GM15510 (cell line): Measurements from ENCODE around the gene TTC19.

ENCODE experiments used
- POLR2A ChIP-seq: IDR thresholded peaks from 3 replicates; pipeline ENCODE4 v1.6.1; 2011; ENCODE audit warnings: borderline replicate concordance; ENCODE audit not compliant: insufficient read length; ENCODE audit errors: extremely low read depth

Gene TTC19

DNA sequence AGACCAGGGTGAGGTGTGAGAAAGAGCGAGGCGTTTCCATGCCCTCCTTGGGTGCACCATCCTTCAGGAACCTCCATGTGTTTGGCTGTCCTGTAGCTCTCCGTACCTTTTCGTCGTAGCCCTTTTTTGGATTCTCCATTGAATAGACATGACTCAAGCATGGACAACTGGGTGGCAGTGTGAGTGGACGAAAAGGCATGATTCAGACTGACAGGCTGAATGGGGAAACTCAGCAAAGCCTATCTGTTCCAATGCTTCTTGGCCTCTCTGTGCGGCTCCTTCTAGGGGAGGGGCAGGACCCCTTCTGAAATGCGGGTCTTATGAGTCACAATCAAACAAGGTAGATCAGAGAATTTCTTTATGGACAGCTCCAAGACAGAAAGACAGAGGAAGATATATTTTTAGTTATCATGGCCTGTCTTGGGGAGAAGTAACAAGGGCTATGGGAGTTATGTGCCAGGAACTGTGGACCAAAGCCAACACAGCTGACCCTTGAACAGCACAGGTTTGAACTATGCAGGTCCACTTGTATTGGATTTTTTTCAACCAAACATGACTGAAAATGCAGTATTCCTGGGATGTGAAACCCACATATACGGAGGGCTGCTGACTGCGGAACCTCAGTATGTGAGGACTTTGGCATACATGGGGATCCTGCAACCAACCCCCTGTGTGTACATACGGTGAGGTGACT lies 31.8 kb upstream of the TTC19 start:
- no peak for TF ChIP-seq POLR2A

- TF ChIP-seq POLR2A = no peak
These were observed 30.2 kb upstream of the TTC19 start for GRCh38 chr17:15969463-15969862.

DNA sequence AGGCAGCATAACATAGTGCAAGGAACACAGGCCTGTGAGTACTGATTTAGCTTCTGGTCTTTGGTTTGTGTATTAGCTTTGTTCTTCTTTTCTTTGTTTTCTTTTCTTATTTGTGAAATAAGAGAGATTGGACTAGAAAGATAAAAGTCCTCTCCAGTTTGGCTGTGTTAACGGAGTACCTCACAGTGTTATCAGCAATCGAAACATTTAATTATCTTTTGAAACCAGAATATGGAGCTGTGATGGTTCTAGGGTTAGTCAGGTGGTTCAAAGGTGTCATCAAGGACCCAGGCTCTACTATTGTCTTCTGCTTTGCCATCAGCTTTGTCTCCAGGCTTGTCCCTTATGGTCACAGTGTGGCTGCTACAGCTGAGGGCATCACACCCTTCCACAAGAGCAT lies 29.1 kb upstream of the TTC19 start:
- no peak for TF ChIP-seq POLR2A

- no peak for TF ChIP-seq POLR2A
These were observed 28.4 kb upstream of the TTC19 start for GRCh38 chr17:15971098-15971678.

- no peak for TF ChIP-seq POLR2A
These were observed 27.7 kb upstream of the TTC19 start for GRCh38 chr17:15971882-15972281.

DNA sequence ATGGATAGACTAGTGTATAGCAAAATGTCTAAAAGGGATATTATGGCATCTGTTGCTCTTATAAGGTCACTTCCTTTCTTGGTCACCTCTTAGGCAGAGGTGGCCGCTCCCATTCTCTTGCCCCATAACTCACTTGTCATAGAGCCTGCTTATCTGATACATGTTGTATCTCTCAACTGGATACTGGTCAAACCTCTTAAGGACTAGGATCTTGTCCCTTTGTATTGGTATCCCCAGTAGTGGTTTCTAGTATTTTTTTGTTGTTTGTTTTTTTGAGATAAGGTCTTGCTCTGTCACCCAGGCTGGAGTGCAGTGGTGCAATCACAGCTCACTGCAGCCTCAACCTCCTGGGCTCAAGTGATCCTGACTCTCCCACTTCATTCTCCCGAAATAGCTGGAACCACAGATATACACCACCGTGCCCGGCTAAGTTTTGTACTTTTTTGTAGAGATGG lies 27.1 kb upstream of the TTC19 start:
- TF ChIP-seq POLR2A = no peak

DNA sequence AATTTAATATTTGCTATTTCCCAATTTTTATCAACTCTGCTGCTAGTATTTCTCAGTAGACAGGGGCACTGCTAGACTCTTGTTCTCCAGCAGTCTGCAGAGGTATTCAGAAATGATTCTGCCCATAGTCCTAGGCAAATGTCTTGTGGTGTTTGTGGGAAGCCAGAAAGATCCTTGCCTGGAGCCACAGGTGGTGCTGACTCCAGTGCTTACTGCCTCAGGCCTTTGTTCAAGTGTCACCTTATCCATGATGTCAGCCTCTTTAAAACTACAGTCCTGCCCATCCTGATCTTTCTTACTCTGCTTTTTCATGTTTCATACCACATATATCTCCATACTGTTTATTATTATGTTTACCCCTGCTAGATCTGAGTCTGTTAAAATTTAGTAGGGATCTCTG lies 26.6 kb upstream of the TTC19 start:
- no peak for TF ChIP-seq POLR2A

GRCh38 chr17:15973834-15974233 lies 25.8 kb upstream of the TTC19 start:
- TF ChIP-seq POLR2A = no peak

GRCh38 chr17:15977894-15978293 lies 21.7 kb upstream of the TTC19 start:
- no peak for TF ChIP-seq POLR2A

DNA sequence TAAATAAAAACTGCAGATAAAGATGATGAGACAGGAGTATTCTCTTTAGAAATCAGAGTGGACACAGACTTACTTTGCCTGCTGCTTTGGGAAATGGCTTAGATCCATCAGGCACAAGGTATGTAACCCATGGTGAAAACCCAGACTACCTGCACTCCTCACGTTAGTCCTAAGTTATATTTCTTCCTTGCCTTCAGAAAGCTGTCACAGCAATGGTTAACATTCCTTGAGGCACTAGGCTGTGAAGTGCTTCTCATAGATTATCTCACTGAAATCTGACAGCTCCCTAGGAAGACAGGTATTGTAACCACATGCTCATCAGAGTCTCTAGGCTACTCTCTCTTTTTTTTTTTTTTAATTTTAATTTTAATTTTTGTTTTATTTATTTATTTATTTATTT lies 21.0 kb upstream of the TTC19 start:
- no peak for TF ChIP-seq POLR2A

DNA sequence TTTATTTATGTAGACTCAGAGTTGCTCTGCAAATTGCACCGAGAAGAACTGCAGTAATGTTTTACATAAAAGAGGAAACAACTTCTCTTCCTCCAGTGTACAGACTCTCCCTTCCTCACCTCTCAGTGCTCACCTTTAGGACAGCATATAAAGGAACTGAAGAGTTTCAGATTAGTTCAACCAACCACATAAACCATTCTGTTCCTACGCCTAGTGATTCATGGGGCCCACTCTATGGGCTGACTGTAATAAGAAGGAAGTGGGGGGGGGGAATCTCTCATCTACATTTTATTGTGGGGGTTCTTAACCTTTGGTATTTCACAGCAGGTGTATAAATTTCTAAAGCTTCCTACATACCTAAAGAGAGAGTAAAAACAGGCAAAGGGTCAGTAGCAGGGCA lies 18.4 kb upstream of the TTC19 start:
- TF ChIP-seq POLR2A = no peak

DNA sequence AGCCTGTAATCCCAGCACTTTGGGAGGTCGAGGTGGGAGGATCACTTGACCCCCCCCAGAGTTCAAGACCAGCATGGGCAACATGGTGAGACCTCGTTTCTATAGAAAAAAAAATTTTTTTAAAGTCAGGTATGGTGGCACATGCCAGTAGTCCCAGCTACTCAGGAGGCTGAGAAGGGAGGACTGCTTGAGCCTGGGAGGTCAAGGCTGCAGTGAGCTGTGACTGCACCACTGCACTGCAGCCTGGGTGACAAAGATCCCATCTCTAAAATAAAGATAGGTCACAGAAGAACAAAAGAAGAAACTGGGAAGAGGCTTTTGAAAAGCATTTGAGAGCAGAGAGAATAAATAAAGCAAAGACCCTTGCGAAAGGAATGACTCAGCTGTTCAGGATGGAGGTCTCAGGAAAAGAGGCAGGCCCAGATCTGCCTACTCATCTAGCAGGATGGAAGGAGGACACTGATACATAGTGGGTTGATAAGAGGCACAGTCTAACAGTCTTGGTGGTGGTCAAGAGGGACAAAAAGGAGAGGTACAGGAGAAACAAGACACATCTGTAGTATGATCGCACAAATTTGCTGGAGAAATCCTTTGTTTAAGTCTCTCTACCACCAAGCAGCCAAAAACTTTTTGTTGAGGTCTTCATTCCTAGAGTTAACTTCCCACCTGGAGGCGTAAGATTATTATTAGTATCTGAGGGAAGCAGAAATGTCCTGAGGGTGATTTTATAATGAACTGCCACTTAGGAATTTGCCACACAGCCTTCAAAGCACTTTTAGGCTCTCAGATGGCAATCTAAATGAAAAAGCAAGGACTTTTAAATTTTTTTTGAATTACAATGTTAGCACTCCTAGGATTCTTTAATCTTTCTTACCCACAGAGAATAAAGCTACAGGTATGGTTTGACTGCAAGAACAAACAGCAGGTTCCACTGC lies 17.7 kb upstream of the TTC19 start:
- TF ChIP-seq POLR2A = no peak

DNA sequence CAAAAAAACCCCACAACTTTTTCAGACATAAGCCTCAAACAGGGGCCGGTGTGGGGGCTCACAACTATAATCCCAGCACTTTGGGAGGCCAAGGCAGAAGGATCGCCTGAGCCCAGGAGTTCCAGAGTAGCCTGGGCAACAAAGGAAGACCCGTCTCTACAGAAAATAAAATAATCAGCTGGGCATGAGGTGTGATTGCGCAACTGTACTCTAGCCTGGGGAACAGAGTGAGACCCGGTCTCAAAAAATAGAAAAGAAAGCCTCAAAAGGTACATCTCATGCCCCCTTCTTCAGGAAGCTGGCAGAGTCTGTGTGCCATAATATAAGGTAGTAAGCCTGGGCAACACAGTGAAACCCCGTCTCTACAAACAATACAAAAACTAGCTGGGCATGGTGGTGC lies 3.3 kb upstream of the TTC19 start:
- TF ChIP-seq POLR2A = no peak

DNA sequence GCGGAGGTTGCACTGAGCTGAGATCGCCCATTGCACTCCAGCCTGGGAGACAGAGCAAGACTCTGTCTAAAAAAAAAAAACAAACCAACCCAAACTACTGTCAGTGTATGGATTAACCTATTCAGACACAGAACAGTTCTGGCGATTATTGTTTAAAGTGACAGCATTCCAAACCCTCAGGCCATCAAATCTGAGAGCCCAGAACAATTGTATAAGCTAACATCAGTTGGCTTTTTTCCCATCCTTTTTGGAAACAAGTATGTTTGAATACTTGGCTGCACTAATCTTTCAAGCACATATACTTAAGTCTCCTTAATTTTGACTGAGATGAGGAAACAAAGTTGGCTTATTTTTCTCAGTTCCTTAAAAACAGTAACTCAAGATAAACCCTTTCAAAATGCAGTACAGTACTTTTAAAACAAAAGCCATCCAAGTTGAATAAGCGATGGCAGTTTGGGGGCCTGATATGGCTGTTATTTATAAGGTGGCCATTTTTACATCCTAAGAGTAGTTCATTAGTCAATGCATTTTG lies 1.5 kb upstream of the TTC19 start:
- no peak for TF ChIP-seq POLR2A
